DLD1 (cell line): Measurements from ENCODE around the gene HSF2BP.
"Not testable (repeated sequence)": the region's sequence is repeated elsewhere in the genome, so short reads cannot be mapped to it uniquely, and the experiment has no call there.

ENCODE experiments used
- in situ Hi-C: cut with HindIII; loops from 2 replicates; pipeline ENCODE4 v1.10.0; 2017; ENCODE audit warnings: low sequenced_read_pairs

The HSF2BP gene

GRCh38 chr21:43479197-43479596, 180.1 kb downstream of the HSF2BP start:
- in situ Hi-C loops, result not testable (repeated sequence)
